Vagina (tissue), 2 donors: ENCODE data around the gene LRCH1. TPM values are rescaled to one million over a fixed set of nuclear protein-coding genes. Genes with fewer than 3 reads are reported as not detected.
A peak's percentile ranks its signal among the peaks of the same experiment; 100 is the strongest.

ENCODE experiments used
- DNase-seq, 2 donors: peaks; one replicate each; pipeline ENCODE4 v3.0.0-alpha.2; 2017; ENCODE audit errors: extremely low spot score in 2 of 2
- H3K27ac ChIP-seq: fragments of 200-600 bp; sonication (generic); one replicate; pipeline ENCODE4 v1.5.1; 2019
- H3K27me3 ChIP-seq: fragments of 200-600 bp; sonication (generic); one replicate; pipeline ENCODE4 v1.5.1; 2019
- H3K36me3 ChIP-seq, 2 donors: fragments of 200-600 bp; sonication (generic); one replicate each; pipeline ENCODE4 v1.5.1; 2017 to 2019
- H3K4me1 ChIP-seq: fragments of 200-600 bp; sonication (generic); one replicate; pipeline ENCODE4 v1.5.1; 2019
- H3K4me3 ChIP-seq, 2 donors: fragments of 200-600 bp; sonication (generic); 1 replicate in 1 of 2; 2 replicates in 1 of 2; pipeline ENCODE4 v1.5.1; 2016 to 2019
- H3K9me3 ChIP-seq: fragments of 200-600 bp; sonication (generic); one replicate; pipeline ENCODE4 v1.5.1; 2019
- POLR2A ChIP-seq, 2 donors: fragments of 450-650 bp; IDR thresholded peaks; one replicate each; pipeline ENCODE4 v1.6.1; 2017; ENCODE audit warnings: antibody characterized with exemption in 2 of 2, mild to moderate bottlenecking in 2 of 2, moderate library complexity in 2 of 2
- POLR2AphosphoS5 ChIP-seq, 2 donors: sonication (generic); formaldehyde crosslinking; IDR thresholded peaks; one replicate each; pipeline ENCODE4 v1.9.0; 2017; ENCODE audit warnings: antibody characterized with exemption in 2 of 2, mild to moderate bottlenecking in 2 of 2, low read depth in 1 of 2; ENCODE audit not compliant: insufficient read depth in 1 of 2
- intact Hi-C: fragments of 100-400 bp; cut with DNase I; formaldehyde crosslinking; loops from one replicate; pipeline ENCODE4 v1.15.1; 2023
- total RNA-seq: library from RNA; depleted of rRNA; stranded (reverse); fragments of >200 nt; gene quantifications from one replicate; pipeline ENCODE4 v1.2.3, GENCODE V29; 2016
- TF ChIP-seq, protein P1 (sequence below), 3 experiments: fragments of 450-650 bp in 2 of 3; fragments of 200-600 bp in 1 of 3; sonication (generic) in 1 of 3; IDR thresholded peaks; one replicate each; pipeline ENCODE4 v1.5.1; 2017 to 2019; ENCODE audit warnings: antibody characterized with exemption in 3 of 3, mild to moderate bottlenecking in 2 of 3, moderate library complexity in 2 of 3

LRCH1 gene
- total RNA-seq, 1 donor from 2014 or later, result 21.4 TPM

DNA sequence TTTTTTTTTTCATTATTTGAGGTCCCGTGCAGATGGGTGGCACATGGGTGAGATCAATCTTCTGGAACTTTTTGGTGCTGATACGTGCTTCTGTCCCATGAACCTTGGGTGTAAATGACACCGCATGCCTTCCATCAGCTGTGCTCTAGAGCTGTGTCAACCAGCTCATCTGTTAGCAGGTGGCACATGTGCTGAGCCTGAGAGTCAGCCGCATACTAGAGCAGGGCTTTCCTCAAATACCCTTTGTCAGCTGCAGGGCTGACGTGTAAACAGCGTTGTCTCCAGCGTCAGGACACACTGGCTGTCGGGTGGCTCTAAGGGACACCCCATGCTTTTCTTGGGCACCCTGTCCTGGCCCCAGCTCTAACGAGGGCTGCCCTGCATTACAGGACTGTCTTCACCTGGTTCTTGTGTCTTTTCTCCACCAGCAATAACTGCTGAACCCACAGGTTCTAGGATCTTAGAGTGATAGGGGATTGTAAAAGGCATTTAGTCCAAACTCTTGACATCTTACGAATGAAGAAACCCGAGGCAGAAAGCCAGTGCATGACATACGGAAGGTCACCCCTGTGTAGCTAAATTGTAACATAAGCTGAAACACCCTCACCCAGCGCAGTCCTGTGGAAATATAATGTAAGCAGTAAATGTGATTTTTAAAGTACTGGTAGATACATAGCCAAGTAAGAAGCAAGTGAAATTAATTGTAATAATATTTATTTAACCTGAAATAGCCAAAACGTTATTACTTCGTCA, 119.5 kb downstream of the LRCH1 start:
- Histone ChIP-seq H3K9me3 (no peaks in the 10 kb centered on the region), H3K27ac (no peak overlapping the region), H3K36me3 (no peaks in the 10 kb centered on the region), H3K4me3 (no peak overlapping the region), H3K27me3 (no peaks in the 10 kb centered on the region), H3K4me1 (peaks cover 30% of the 10 kb centered on the region)
- TF ChIP-seq POLR2A (IDR thresholded peaks at IDR 0.05), result no peak
- TF ChIP-seq POLR2AphosphoS5 (IDR thresholded peaks at IDR 0.05; ENCODE audit: insufficient read depth in 1 of 2, low read depth in 1 of 2), result no peak
- TF ChIP-seq, protein P1, sequence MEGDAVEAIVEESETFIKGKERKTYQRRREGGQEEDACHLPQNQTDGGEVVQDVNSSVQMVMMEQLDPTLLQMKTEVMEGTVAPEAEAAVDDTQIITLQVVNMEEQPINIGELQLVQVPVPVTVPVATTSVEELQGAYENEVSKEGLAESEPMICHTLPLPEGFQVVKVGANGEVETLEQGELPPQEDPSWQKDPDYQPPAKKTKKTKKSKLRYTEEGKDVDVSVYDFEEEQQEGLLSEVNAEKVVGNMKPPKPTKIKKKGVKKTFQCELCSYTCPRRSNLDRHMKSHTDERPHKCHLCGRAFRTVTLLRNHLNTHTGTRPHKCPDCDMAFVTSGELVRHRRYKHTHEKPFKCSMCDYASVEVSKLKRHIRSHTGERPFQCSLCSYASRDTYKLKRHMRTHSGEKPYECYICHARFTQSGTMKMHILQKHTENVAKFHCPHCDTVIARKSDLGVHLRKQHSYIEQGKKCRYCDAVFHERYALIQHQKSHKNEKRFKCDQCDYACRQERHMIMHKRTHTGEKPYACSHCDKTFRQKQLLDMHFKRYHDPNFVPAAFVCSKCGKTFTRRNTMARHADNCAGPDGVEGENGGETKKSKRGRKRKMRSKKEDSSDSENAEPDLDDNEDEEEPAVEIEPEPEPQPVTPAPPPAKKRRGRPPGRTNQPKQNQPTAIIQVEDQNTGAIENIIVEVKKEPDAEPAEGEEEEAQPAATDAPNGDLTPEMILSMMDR (IDR thresholded peaks at IDR 0.05), result no peak
- DNase-seq, result no peak
- intact Hi-C loops, result no loop called here

DNA sequence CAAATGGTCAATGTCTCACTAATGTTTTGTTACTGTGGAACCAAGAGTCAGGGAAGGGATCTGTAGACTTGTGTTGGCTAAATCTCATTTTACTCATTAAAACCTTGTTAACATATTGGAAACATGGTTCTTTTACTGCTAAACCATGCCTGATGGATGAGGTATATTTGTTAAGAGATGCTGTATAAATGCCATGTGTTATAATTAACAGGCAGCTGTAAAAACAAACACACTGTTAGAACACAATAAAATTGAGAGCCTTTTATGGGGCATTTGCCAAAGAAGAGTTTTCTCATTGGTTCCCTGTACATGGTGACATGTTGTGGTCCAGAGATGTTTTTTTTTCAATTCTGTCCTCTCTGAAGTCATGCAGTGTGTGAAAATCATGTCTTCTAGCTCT, 122.0 kb downstream of the LRCH1 start:
- peaks cover 30% of the 10 kb centered on the region for H3K4me1 ChIP-seq
- intact Hi-C loops, result no loop called here
- no peak overlapping the region for H3K27ac ChIP-seq

DNA sequence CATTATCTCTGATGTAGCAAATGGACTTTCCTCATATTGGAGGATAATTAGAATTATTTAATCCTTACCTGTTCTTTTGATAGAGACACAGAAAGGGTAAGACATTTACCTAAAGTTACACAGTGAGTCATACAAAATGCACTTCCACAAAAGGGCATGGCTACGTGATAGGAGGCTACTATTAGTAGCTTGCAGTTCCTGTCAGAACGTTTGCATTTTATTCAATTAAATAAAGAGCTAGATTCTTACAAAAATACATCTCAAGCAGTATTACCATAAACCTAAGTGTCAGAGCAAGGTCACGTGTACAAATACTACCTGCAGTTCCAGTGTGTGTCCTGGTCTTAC, 123.4 kb downstream of the LRCH1 start:
- no peak overlapping the region for H3K4me3 ChIP-seq
- intact Hi-C loops, result no loop called here
- no peaks in the 10 kb centered on the region for H3K27me3 ChIP-seq
- no peaks in the 10 kb centered on the region for H3K36me3 ChIP-seq
- no peak for DNase-seq
- no peaks in the 10 kb centered on the region for H3K9me3 ChIP-seq
- no peak overlapping the region for H3K27ac ChIP-seq
- TF ChIP-seq POLR2AphosphoS5 (IDR thresholded peaks at IDR 0.05; ENCODE audit: insufficient read depth in 1 of 2, low read depth in 1 of 2) (no peak), POLR2A (IDR thresholded peaks at IDR 0.05) (no peak)
- TF ChIP-seq, protein P1 (IDR thresholded peaks at IDR 0.05), result no peak
- peaks cover 40% of the 10 kb centered on the region for H3K4me1 ChIP-seq

More for the DNA sequence above, 122.0 kb downstream of the LRCH1 start:
- Histone ChIP-seq H3K4me3 (no peak overlapping the region), H3K9me3 (no peaks in the 10 kb centered on the region), H3K36me3 (no peaks in the 10 kb centered on the region), H3K27me3 (no peaks in the 10 kb centered on the region)
- no peak for TF ChIP-seq POLR2AphosphoS5 (IDR thresholded peaks at IDR 0.05; ENCODE audit: insufficient read depth in 1 of 2, low read depth in 1 of 2)
- TF ChIP-seq POLR2A (IDR thresholded peaks at IDR 0.05), result no peak
- TF ChIP-seq, protein P1 (IDR thresholded peaks at IDR 0.05), result no peak
- DNase-seq, result no peak

DNA sequence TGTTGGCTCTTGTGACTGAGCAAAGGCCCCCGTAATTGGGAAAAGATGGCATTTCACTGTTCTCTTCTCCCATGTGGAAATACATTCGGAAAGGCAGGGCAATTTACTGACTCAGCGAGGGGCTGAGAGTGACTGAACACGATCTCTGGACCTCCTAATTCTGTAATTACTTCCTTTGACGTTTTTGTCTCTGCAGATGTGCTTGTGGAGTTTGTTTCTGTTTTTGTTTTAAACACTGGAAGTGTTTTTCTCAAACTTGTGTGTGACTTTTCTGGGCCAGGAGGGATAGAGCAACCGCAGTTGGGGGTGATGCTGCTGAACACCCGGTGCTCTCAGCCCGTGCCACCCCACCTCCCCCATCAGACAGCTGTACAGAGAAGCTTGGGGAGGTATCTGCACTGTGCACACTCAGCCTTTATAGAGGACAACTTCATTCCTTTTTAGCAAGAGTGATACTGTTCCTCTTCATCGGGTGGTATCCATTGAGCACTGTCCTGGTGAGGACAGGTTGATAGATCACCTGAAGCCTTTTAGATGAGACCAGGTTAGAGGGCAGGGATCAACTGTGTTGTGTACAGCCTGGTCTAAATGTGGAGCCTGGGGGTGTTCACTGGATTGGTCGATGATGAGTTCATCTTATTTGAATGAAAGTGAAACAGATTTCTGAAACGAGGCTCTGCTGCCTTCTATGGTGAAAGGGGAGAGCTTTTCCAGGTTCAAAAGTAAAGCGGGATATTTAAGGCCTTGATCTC, 126.6 kb downstream of the LRCH1 start:
- no peaks in the 10 kb centered on the region for H3K27me3 ChIP-seq
- intact Hi-C loops, result no loop called here
- no peaks in the 10 kb centered on the region for H3K9me3 ChIP-seq
- TF ChIP-seq POLR2AphosphoS5 (IDR thresholded peaks at IDR 0.05; ENCODE audit: insufficient read depth in 1 of 2, low read depth in 1 of 2) (peak in 1 of 2 donors; percentile 40), POLR2A (IDR thresholded peaks at IDR 0.05) (no peak)
- peaks cover 37% of the 10 kb centered on the region for H3K4me1 ChIP-seq
- peak overlapping the region; percentile 22 to 28 for H3K4me3 ChIP-seq
- H3K27ac ChIP-seq, result peak overlapping the region; percentile 81
- no peak for DNase-seq
- H3K36me3 ChIP-seq, result no peaks in the 10 kb centered on the region

DNA sequence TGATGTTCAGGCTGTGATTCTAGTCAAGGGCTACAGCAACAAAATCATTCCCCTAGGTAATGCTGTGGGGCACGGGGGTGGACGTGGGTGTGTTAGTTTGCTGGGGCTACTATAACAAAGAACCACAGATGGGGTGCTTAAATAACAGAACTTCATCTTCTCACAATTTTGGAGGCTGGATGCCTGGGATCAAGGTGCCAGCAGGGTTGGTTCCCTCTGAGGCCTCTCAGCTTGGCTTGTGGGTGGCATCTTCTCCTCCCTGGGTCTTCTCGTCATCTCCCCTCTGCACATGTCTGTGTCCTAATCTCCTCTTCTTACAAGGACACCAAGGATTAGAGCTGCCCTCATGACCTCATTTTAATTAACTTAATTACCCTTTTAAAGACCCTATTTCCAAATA, 129.0 kb downstream of the LRCH1 start:
- Histone ChIP-seq H3K27me3 (no peaks in the 10 kb centered on the region), H3K4me1 (peaks cover 21% of the 10 kb centered on the region), H3K27ac (no peak overlapping the region), H3K4me3 (no peak overlapping the region), H3K36me3 (peaks cover 0 to 5% of the 10 kb centered on the region in 2 donors), H3K9me3 (no peaks in the 10 kb centered on the region)
- TF ChIP-seq, protein P1 (IDR thresholded peaks at IDR 0.05), result no peak
- TF ChIP-seq POLR2AphosphoS5 (IDR thresholded peaks at IDR 0.05; ENCODE audit: insufficient read depth in 1 of 2, low read depth in 1 of 2), result no peak
- TF ChIP-seq POLR2A (IDR thresholded peaks at IDR 0.05), result no peak
- intact Hi-C loops, result no loop called here
- no peak for DNase-seq
